HG03469 (cell line): ENCODE results near the gene UBASH3A.

Experiments used
- ATAC-seq: cut with Tn5 transposase; IDR thresholded peaks from one replicate; pipeline ENCODE4 v1.9.1; 2021; ENCODE audit warnings: mild to moderate bottlenecking, moderate library complexity, moderate number of reproducible peaks; ENCODE audit not compliant: unreplicated experiment

UBASH3A gene

GRCh38 chr21:42388740-42389448 lies 14.8 kb upstream of the UBASH3A start:
- no peak for ATAC-seq

GRCh38 chr21:42389449-42389835 lies 14.3 kb upstream of the UBASH3A start:
- no peak for ATAC-seq

GRCh38 chr21:42390193-42390592 lies 13.5 kb upstream of the UBASH3A start:
- no peak for ATAC-seq

- no peak for ATAC-seq
Observed at GRCh38 chr21:42390696-42391095, 13.0 kb upstream of the UBASH3A start.

- ATAC-seq, result no peak
Observed at GRCh38 chr21:42391297-42391696, 12.4 kb upstream of the UBASH3A start.

GRCh38 chr21:42392731-42393442 lies 10.8 kb upstream of the UBASH3A start:
- ATAC-seq, result no peak

- ATAC-seq, result no peak
Observed at GRCh38 chr21:42393443-42393950, 10.2 kb upstream of the UBASH3A start.

GRCh38 chr21:42395302-42395701 lies 8.4 kb upstream of the UBASH3A start:
- no peak for ATAC-seq

- no peak for ATAC-seq
Observed at GRCh38 chr21:42395905-42396651, 7.6 kb upstream of the UBASH3A start, which contains the start of gene TMPRSS3. TMPRSS3 (minus strand) TSS chr21:42396052; CDS start chr21:42395417, 635 bp downstream.

- no peak for ATAC-seq
Observed at GRCh38 chr21:42396799-42397745, 6.6 kb upstream of the UBASH3A start.

GRCh38 chr21:42397746-42398394 lies 5.8 kb upstream of the UBASH3A start:
- ATAC-seq, result no peak

GRCh38 chr21:42398436-42399028 lies 5.2 kb upstream of the UBASH3A start:
- ATAC-seq, result no peak

- ATAC-seq, result no peak
Observed at GRCh38 chr21:42400525-42400924, 3.2 kb upstream of the UBASH3A start.

- no peak for ATAC-seq
Observed at GRCh38 chr21:42401154-42401553, 2.5 kb upstream of the UBASH3A start.

- ATAC-seq, result no peak
Observed at GRCh38 chr21:42401820-42402251, 1.9 kb upstream of the UBASH3A start.

- no peak for ATAC-seq
Observed at GRCh38 chr21:42404539-42404938, 837 bp downstream of the UBASH3A start.

- no peak for ATAC-seq
Observed at GRCh38 chr21:42405064-42406013, 1.6 kb downstream of the UBASH3A start.

GRCh38 chr21:42406201-42406621 lies 2.5 kb downstream of the UBASH3A start:
- ATAC-seq, result no peak
